Astrocyte (in vitro differentiated cells and primary cell): ENCODE results near the gene ALDH3B2. TPM values are rescaled to one million over a fixed set of nuclear protein-coding genes. Genes with fewer than 3 reads are reported as not detected.
"Not testable (repeated sequence)": the region's sequence is repeated elsewhere in the genome, so short reads cannot be mapped to it uniquely, and the experiment has no call there.

Experiments
- DNase-seq: peaks from one replicate; pipeline ENCODE4 v3.0.0-alpha.2; 2010; ENCODE audit warnings: low read depth
- FAIRE-seq: peaks from 2 replicates; lab custom pipeline; 2011; peaks lifted over from hg19 to GRCh38; lab: Jason Lieb, UNC
- H2AFZ ChIP-seq: 2 replicates; pipeline ENCODE4 v1.6.0; 2012; ENCODE audit warnings: low read depth, low read length, inconsistent platforms
- H3K27ac ChIP-seq: 2 replicates; pipeline ENCODE4 v1.5.1; 2011; ENCODE audit warnings: low read depth, low read length, inconsistent platforms
- H3K27me3 ChIP-seq: 2 replicates; pipeline ENCODE4 v1.6.0; 2011; ENCODE audit warnings: low read length, inconsistent platforms; ENCODE audit not compliant: insufficient read depth
- H3K36me3 ChIP-seq: 2 replicates; pipeline ENCODE4 v1.5.1; 2011; ENCODE audit warnings: low read length, inconsistent platforms; ENCODE audit not compliant: insufficient read depth
- H3K4me1 ChIP-seq: 2 replicates; pipeline ENCODE4 v1.5.1; 2011; ENCODE audit warnings: low read length, inconsistent platforms; ENCODE audit not compliant: insufficient read depth
- H3K4me2 ChIP-seq: 2 replicates; pipeline ENCODE4 v1.6.0; 2012; ENCODE audit warnings: low read length, inconsistent platforms
- H3K4me3 ChIP-seq: 2 replicates; pipeline ENCODE4 v1.5.1; 2011; ENCODE audit warnings: low read depth, mild to moderate bottlenecking, low read length, inconsistent platforms; ENCODE audit not compliant: insufficient read depth
- H3K79me2 ChIP-seq: 2 replicates; pipeline ENCODE4 v1.6.0; 2012; ENCODE audit warnings: mild to moderate bottlenecking, low read length, inconsistent platforms; ENCODE audit not compliant: insufficient read depth
- H3K9ac ChIP-seq: 2 replicates; pipeline ENCODE4 v1.6.0; 2012; ENCODE audit warnings: mild to moderate bottlenecking, low read length, inconsistent platforms
- H3K9me3 ChIP-seq: 2 replicates; pipeline ENCODE4 v1.5.1; 2012; ENCODE audit warnings: low read depth, mild to moderate bottlenecking, low read length, inconsistent platforms; ENCODE audit not compliant: insufficient read depth
- H4K20me1 ChIP-seq: 2 replicates; pipeline ENCODE4 v1.6.0; 2012; ENCODE audit warnings: low read length, inconsistent platforms; ENCODE audit not compliant: insufficient read depth
- H3K27ac Mint-ChIP-seq: one replicate; pipeline ENCODE4 v1.8.0; 2021; ENCODE audit warnings: mild to moderate bottlenecking, mixed read lengths; ENCODE audit not compliant: unreplicated experiment
- H3K27me3 Mint-ChIP-seq: one replicate; pipeline ENCODE4 v1.8.0; 2021; ENCODE audit warnings: low read depth, mixed read lengths; ENCODE audit not compliant: unreplicated experiment
- H3K36me3 Mint-ChIP-seq: one replicate; pipeline ENCODE4 v1.8.0; 2021; ENCODE audit warnings: low read depth, mixed read lengths; ENCODE audit not compliant: unreplicated experiment
- H3K4me1 Mint-ChIP-seq: one replicate; pipeline ENCODE4 v1.8.0; 2021; ENCODE audit warnings: low read depth, mixed read lengths; ENCODE audit not compliant: unreplicated experiment
- H3K4me3 Mint-ChIP-seq: one replicate; pipeline ENCODE4 v1.8.0; 2021; ENCODE audit warnings: mild to moderate bottlenecking, moderate library complexity, mixed read lengths; ENCODE audit not compliant: unreplicated experiment
- H3K9me3 Mint-ChIP-seq: one replicate; pipeline ENCODE4 v1.8.0; 2021; ENCODE audit warnings: mild to moderate bottlenecking, mixed read lengths; ENCODE audit not compliant: unreplicated experiment
- CTCF ChIP-seq: IDR thresholded peaks from 2 replicates; pipeline ENCODE4 v1.5.1; 2011; ENCODE audit warnings: low read depth, mild to moderate bottlenecking, inconsistent platforms, low read length, moderate library complexity; ENCODE audit not compliant: insufficient read depth
- EZH2 ChIP-seq: IDR thresholded peaks from 2 replicates; pipeline ENCODE4 v1.6.1; 2012; ENCODE audit warnings: mild to moderate bottlenecking, low read length, inconsistent platforms; ENCODE audit not compliant: insufficient read depth
- total RNA-seq: library from RNA; stranded (reverse); gene quantifications from 2 replicates; pipeline ENCODE4 v1.2.1, GENCODE V29; 2021

ALDH3B2 gene
- total RNA-seq, 1 donor from 2014 or later: not detected

GRCh38 chr11:67619683-67620618 lies 54.5 kb downstream of the ALDH3B2 start:
- not testable (repeated sequence) for H3K9me3 Mint-ChIP-seq, FAIRE-seq, H3K4me2 ChIP-seq, H3K27ac ChIP-seq, H3K79me2 ChIP-seq, H3K4me1 Mint-ChIP-seq, H3K9ac ChIP-seq, H3K36me3 Mint-ChIP-seq, H3K4me1 ChIP-seq, H3K27ac Mint-ChIP-seq, H4K20me1 ChIP-seq, DNase-seq, H3K4me3 ChIP-seq, H2AFZ ChIP-seq, H3K36me3 ChIP-seq, H3K9me3 ChIP-seq
- Mint-ChIP-seq H3K27me3 (peaks cover 44% of the 10 kb centered on the region), H3K4me3 (peak overlapping the region; percentile 85)
- peaks cover 13% of the 10 kb centered on the region for H3K27me3 ChIP-seq

- H3K36me3 Mint-ChIP-seq, FAIRE-seq, DNase-seq, H4K20me1 ChIP-seq, H3K4me3 ChIP-seq, H3K27ac Mint-ChIP-seq, H3K9me3 ChIP-seq, H3K79me2 ChIP-seq, H3K4me1 Mint-ChIP-seq, H3K36me3 ChIP-seq, H3K4me2 ChIP-seq, H3K4me1 ChIP-seq, H3K9ac ChIP-seq, H2AFZ ChIP-seq, H3K27ac ChIP-seq, H3K9me3 Mint-ChIP-seq: not testable (repeated sequence)
- Mint-ChIP-seq H3K4me3 (peak overlapping the region; percentile 85), H3K27me3 (peaks cover 44% of the 10 kb centered on the region)
- H3K27me3 ChIP-seq: peaks cover 13% of the 10 kb centered on the region
Measured at GRCh38 chr11:67618901-67619659, 55.3 kb downstream of the ALDH3B2 start.

- no peak for DNase-seq
- H3K4me1 Mint-ChIP-seq: peaks cover 1% of the 10 kb centered on the region
- H3K4me1 ChIP-seq: peaks cover 4% of the 10 kb centered on the region
- H3K27ac Mint-ChIP-seq: no peak overlapping the region
- H4K20me1 ChIP-seq: no peaks in the 10 kb centered on the region
- peaks cover 13% of the 10 kb centered on the region for H3K27me3 ChIP-seq
- no peak overlapping the region for H3K27ac ChIP-seq
- H3K9me3 Mint-ChIP-seq: peaks cover 5% of the 10 kb centered on the region
- TF ChIP-seq CTCF (no peak), EZH2 (no peak)
- no peak overlapping the region for H3K4me3 ChIP-seq
- H3K79me2 ChIP-seq: no peaks in the 10 kb centered on the region
- H3K4me2 ChIP-seq: no peak overlapping the region
- peaks cover 37% of the 10 kb centered on the region for H3K27me3 Mint-ChIP-seq
- H3K36me3 Mint-ChIP-seq: no peaks in the 10 kb centered on the region
- H3K4me3 Mint-ChIP-seq: no peak overlapping the region
- no peak overlapping the region for H2AFZ ChIP-seq
- H3K9me3 ChIP-seq: no peaks in the 10 kb centered on the region
- H3K36me3 ChIP-seq: no peaks in the 10 kb centered on the region
- FAIRE-seq: no peak
- H3K9ac ChIP-seq: no peak overlapping the region
Measured at GRCh38 chr11:67617243-67617953, 57.0 kb downstream of the ALDH3B2 start.
